HepG2 (cell line): Measurements from ENCODE around the gene PARK7. TPM values are rescaled to one million over a fixed set of nuclear protein-coding genes. Genes with fewer than 3 reads are reported as not detected.

Experiments used
- ATAC-seq: fragments of 200-7000 bp; cut with Tn5 transposase; 3 replicates; pipeline ENCODE4 v1.9.1; 2020; ENCODE audit warnings: mild to moderate bottlenecking, moderate library complexity
- BruUV-seq: library from RNA; stranded (reverse); fragments of 400-500 nt; replicated peaks from 2 replicates; lab custom pipeline; 2021; lab: Mats Ljungman, UMichigan
- CTCF ChIA-PET: fragments of 300-600 bp; formaldehyde crosslinking; extraction: SDS; loops from one replicate; lab custom pipeline; 2021; ENCODE audit warnings: low total read pairs, inconsistent platforms, low intra/inter-chr PET ratio; lab: Yijun Ruan, JAX
- POLR2A ChIA-PET: fragments of 350-600 bp; sonication (Branson Sonifier 250); formaldehyde crosslinking; loops from one replicate; lab custom pipeline; 2020; ENCODE audit warnings: antibody characterized with exemption, inconsistent platforms; lab: Yijun Ruan, JAX
- DNase-seq: peaks from one replicate; pipeline ENCODE4 v3.0.0-alpha.2; 2015; ENCODE audit warnings: low spot score
- FAIRE-seq: peaks from 3 replicates; lab custom pipeline; 2011; peaks lifted over from hg19 to GRCh38; lab: Jason Lieb, UNC
- H2AFZ ChIP-seq: one replicate; pipeline ENCODE4 v1.6.1; 2011; ENCODE audit warnings: low read length, inconsistent platforms
- H3K27ac ChIP-seq: fragments of 300-600 bp; 3 replicates; pipeline ENCODE4 v1.8.0; 2011; ENCODE audit warnings: mixed run types, mild to moderate bottlenecking, mixed read lengths, low read length, inconsistent platforms; ENCODE audit not compliant: insufficient read depth; ENCODE audit errors: extremely low read length
- H3K27me3 ChIP-seq, 2 experiments: fragments of 200-600 bp in 1 of 2; 2 replicates in 1 of 2; 3 replicates in 1 of 2; pipeline versions ENCODE4 v1.6.0 to v1.8.0; 2011; ENCODE audit warnings: low read length in 2 of 2, mild to moderate bottlenecking in 2 of 2, moderate library complexity in 2 of 2, inconsistent platforms in 1 of 2; ENCODE audit not compliant: insufficient read depth in 2 of 2, control insufficient read depth in 1 of 2
- H3K36me3 ChIP-seq, 2 experiments: fragments of 200-600 bp in 1 of 2; replicated peaks in 1 of 2; 2 replicates in 1 of 2; 3 replicates in 1 of 2; pipeline versions ENCODE4 v1.5.1 to v1.8.0; 2011; ENCODE audit warnings: low read length in 2 of 2, inconsistent platforms in 1 of 2; ENCODE audit not compliant: insufficient read depth in 2 of 2, control insufficient read depth in 1 of 2
- H3K4me1 ChIP-seq: 2 replicates; pipeline ENCODE4 v1.5.1; 2012; ENCODE audit warnings: low read length, inconsistent platforms; ENCODE audit not compliant: insufficient read depth
- H3K4me2 ChIP-seq: 2 replicates; pipeline ENCODE4 v1.6.0; 2011; ENCODE audit warnings: low read depth, low read length, inconsistent platforms
- H3K4me3 ChIP-seq, 3 experiments: fragments of 200-600 bp in 1 of 3; sonication (generic), shearing (Covaris generic) in 1 of 3; replicated peaks in 1 of 3; 2 replicates each; pipeline ENCODE4 v1.5.1; 2011 to 2016; ENCODE audit warnings: low read length in 3 of 3, inconsistent platforms in 2 of 3, low read depth in 2 of 3, mild to moderate bottlenecking in 2 of 3, control low read depth in 1 of 3, mixed read lengths in 1 of 3; ENCODE audit not compliant: insufficient read depth in 1 of 3
- H3K79me2 ChIP-seq: one replicate; pipeline ENCODE4 v1.6.1; 2011; ENCODE audit warnings: low read length, inconsistent platforms; ENCODE audit not compliant: insufficient read depth
- H3K9ac ChIP-seq: 2 replicates; pipeline ENCODE4 v1.6.0; 2011; ENCODE audit warnings: mild to moderate bottlenecking, low read depth, low read length, inconsistent platforms; ENCODE audit not compliant: insufficient read depth
- H3K9me3 ChIP-seq: 2 replicates; pipeline ENCODE4 v1.5.1; 2012; ENCODE audit warnings: mild to moderate bottlenecking, low read length
- H4K20me1 ChIP-seq: 2 replicates; pipeline ENCODE4 v1.6.0; 2011; ENCODE audit warnings: inconsistent platforms, mild to moderate bottlenecking, low read length, moderate library complexity; ENCODE audit not compliant: insufficient read depth
- AGO2 ChIP-seq: fragments of 200-400 bp; formaldehyde crosslinking; optimal IDR thresholded peaks from 2 replicates; pipeline ENCODE3; 2017; ENCODE audit warnings: mild to moderate bottlenecking, low read depth, low read length, moderate library complexity
- ARID2 ChIP-seq: sonication (generic); formaldehyde crosslinking; IDR thresholded peaks from 2 replicates; pipeline ENCODE4 v1.8.1; 2022; ENCODE audit warnings: mild to moderate bottlenecking, missing genetic modification reagents, borderline replicate concordance
- CC2D1A ChIP-seq: sonication (generic); formaldehyde crosslinking; IDR thresholded peaks from 2 replicates; pipeline ENCODE4 v1.8.1; 2023; ENCODE audit warnings: mild to moderate bottlenecking, missing genetic modification reagents
- CEBPG ChIP-seq: IDR thresholded peaks from 2 replicates; pipeline ENCODE4 v1.6.1; 2016
- CREBL2 ChIP-seq: sonication (generic); formaldehyde crosslinking; IDR thresholded peaks from 2 replicates; pipeline ENCODE4 v1.8.1; 2023; ENCODE audit warnings: missing genetic modification reagents, mild to moderate bottlenecking, borderline replicate concordance
- GMEB2 ChIP-seq: IDR thresholded peaks from 2 replicates; pipeline ENCODE4 v1.6.1; 2016; ENCODE audit warnings: missing biosample characterization, missing genetic modification reagents, low read depth
- GTF3A ChIP-seq: sonication (generic); formaldehyde crosslinking; conservative IDR thresholded peaks from 2 replicates; pipeline ENCODE4 v1.4.0; 2020; ENCODE audit warnings: mild to moderate bottlenecking, missing genetic modification reagents
- HDAC6 ChIP-seq: fragments of 200-600 bp; sonication (generic); IDR thresholded peaks from 2 replicates; pipeline ENCODE4 v1.7.0; 2017; ENCODE audit warnings: mild to moderate bottlenecking, antibody characterized with exemption, low read length, low read depth
- HMGA1 ChIP-seq: sonication (generic); formaldehyde crosslinking; conservative IDR thresholded peaks from 2 replicates; pipeline ENCODE4 v1.4.0; 2020; ENCODE audit warnings: missing genetic modification reagents
- KLF6 ChIP-seq: IDR thresholded peaks from 2 replicates; pipeline ENCODE4 v1.8.0; 2016; ENCODE audit warnings: missing biosample characterization, missing genetic modification reagents
- NFYB ChIP-seq: sonication (generic); formaldehyde crosslinking; IDR thresholded peaks from 2 replicates; pipeline ENCODE4 v1.4.0; 2020; ENCODE audit warnings: missing genetic modification reagents
- POLR2A ChIP-seq, 2 experiments: IDR thresholded peaks; 2 replicates each; pipeline ENCODE4 v1.6.1; 2011; ENCODE audit warnings: low read depth in 2 of 2, low read length in 2 of 2, mild to moderate bottlenecking in 1 of 2, moderate library complexity in 1 of 2; ENCODE audit not compliant: insufficient read depth in 1 of 2
- POLR2G ChIP-seq: fragments of 200-400 bp; formaldehyde crosslinking; IDR thresholded peaks from 2 replicates; pipeline ENCODE4 v1.6.1; 2018; ENCODE audit warnings: mild to moderate bottlenecking, low read depth, low read length, moderate library complexity
- SPEN ChIP-seq: sonication (generic); formaldehyde crosslinking; IDR thresholded peaks from 2 replicates; pipeline ENCODE4 v1.5.1; 2020; ENCODE audit warnings: low read depth, mild to moderate bottlenecking, missing genetic modification reagents
- SRSF4 ChIP-seq: fragments of 200-400 bp; formaldehyde crosslinking; IDR thresholded peaks from one replicate; pipeline ENCODE4 v1.6.1; 2018; ENCODE audit warnings: mild to moderate bottlenecking, low read depth, low read length, moderate library complexity; ENCODE audit not compliant: poor library complexity, severe bottlenecking
- SSRP1 ChIP-seq: IDR thresholded peaks from 2 replicates; pipeline ENCODE4 v1.6.1; 2016; ENCODE audit warnings: control low read depth
- ZC3H4 ChIP-seq: sonication (generic); formaldehyde crosslinking; IDR thresholded peaks from 2 replicates; pipeline ENCODE4 v1.4.0; 2020; ENCODE audit warnings: missing genetic modification reagents, borderline replicate concordance
- ZNF205 ChIP-seq: IDR thresholded peaks from 2 replicates; pipeline ENCODE4 v1.6.1; 2018; ENCODE audit warnings: missing biosample characterization, missing genetic modification reagents
- ZNF431 ChIP-seq: sonication (generic); formaldehyde crosslinking; IDR thresholded peaks from 2 replicates; pipeline ENCODE4 v1.9.0; 2022; ENCODE audit warnings: missing genetic modification reagents, low read depth, mild to moderate bottlenecking, borderline replicate concordance
- ZNF772 ChIP-seq: sonication (generic); formaldehyde crosslinking; IDR thresholded peaks from 2 replicates; pipeline ENCODE4 v1.5.0; 2020; ENCODE audit warnings: mild to moderate bottlenecking, missing genetic modification reagents
- ZNF841 ChIP-seq: sonication (generic); formaldehyde crosslinking; IDR thresholded peaks from 2 replicates; pipeline ENCODE4 v1.8.1; 2023; ENCODE audit warnings: missing genetic modification reagents, borderline replicate concordance
- WGBS: methylation state at CpG from one replicate; pipeline ENCODE4 v1.1.6; 2017; ENCODE audit warnings: low lambda C conversion rate; 5-methylcytosine and 5-hydroxymethylcytosine counted together
- in situ Hi-C: cut with HindIII; loops from 2 replicates; pipeline ENCODE4 v1.10.0; 2017; ENCODE audit warnings: low pct_unique_long_range_greater_than_20kb; ENCODE audit not compliant: extremely low pct_ligation_motif_present
- intact Hi-C: fragments of 100-400 bp; cut with micrococcal nuclease; formaldehyde crosslinking; loops from one replicate; pipeline ENCODE4 v1.10.0; 2022; ENCODE audit not compliant: unreplicated experiment
- polyA plus RNA-seq, 8 experiments: library from polyadenylated mRNA; depleted of rRNA in 3 of 8; stranded (reverse) in 7 of 8; unstranded in 1 of 8; fragments of >200 nt; fragmentation: Illumina TruSeq in 4 of 8; extraction: Trizol in 4 of 8; gene quantifications; 2 replicates each; pipeline versions ENCODE4 v1.2.1 to v1.2.3, GENCODE V29; 2011 to 2016; ENCODE audit warnings: low read depth in 4 of 8, missing spikeins in 1 of 8, mixed read lengths in 1 of 8; ENCODE audit not compliant: insufficient read depth in 1 of 8
- total RNA-seq, 5 experiments: library from RNA; depleted of rRNA; stranded (reverse); fragments of >200 nt; fragmentation: Illumina TruSeq; extraction: Trizol; gene quantifications; 2 replicates each; pipeline ENCODE4 v1.2.3, GENCODE V29; 2016; ENCODE audit warnings: low read depth in 1 of 5

The PARK7 gene
- total and polyA plus RNA-seq, 2 of the 13 experiments (the other 11 are each of a cell fraction or from before 2014, with no cell fraction given), result 212 to 296 TPM

- TF ChIP-seq ZNF772 (CRISPR knock-in tag) (no peak), ZNF431 (CRISPR knock-in tag) (0 out of 2 replicates have a peak, but pooled peaks have one; percentile 41), ZNF841 (CRISPR knock-in tag) (no peak), ARID2 (CRISPR knock-in tag) (no peak), CEBPG (no peak), HMGA1 (no peak), ZNF205 (no peak)
These were observed 49.5 kb downstream of the PARK7 start (continued) for GRCh38 chr1:8011016-8011415.

GRCh38 chr1:8011923-8012858 lies 50.7 kb downstream of the PARK7 start:
- ChIA-PET POLR2A (interaction anchor here (1.1 to 1.2 kb wide), 2 partner anchors 15 to 139 kb away, joined by 3 to 9 read pairs; partner anchors contain the start of gene ERRFI1), CTCF (no interaction called here)
- H3K36me3 ChIP-seq, result peaks cover 28 to 42% of the 10 kb centered on the region in 2 experiments
- ATAC-seq, result no peak
- H3K4me3 ChIP-seq, result no peak overlapping the region
- 92% methylated on average over 7 of the region's 7 CpGs for WGBS
- H3K27ac ChIP-seq, result no peak overlapping the region
- in situ Hi-C loops (loop anchor here (10.0 kb wide), 1 partner anchor 303 kb away; the partner anchor contains the start of gene SLC45A1), intact Hi-C loops (no loop called here)
- no peak overlapping the region for H3K4me2 ChIP-seq
- no peak overlapping the region for H3K9ac ChIP-seq
- H3K79me2 ChIP-seq, result peaks cover 42% of the 10 kb centered on the region
- DNase-seq, result no peak
- FAIRE-seq, result no peak
- no peak overlapping the region for H2AFZ ChIP-seq
- H4K20me1 ChIP-seq, result peaks cover 87% of the 10 kb centered on the region
- TSS peak; percentile 27 for BruUV-seq
- H3K4me1 ChIP-seq, result peaks cover 51% of the 10 kb centered on the region
- no peaks in the 10 kb centered on the region for H3K9me3 ChIP-seq
- no peaks in the 10 kb centered on the region for H3K27me3 ChIP-seq
- TF ChIP-seq POLR2A (IDR thresholded peaks at IDR 0.05; ENCODE audit: insufficient read depth in 1 of 2, low read depth in 2 of 2, low read length in 2 of 2) (peak in 1 of 2 experiments; percentile 33; a peak in 2 of 4 replicates), HDAC6 (no peak), NFYB (CRISPR knock-in tag) (no peak), POLR2G (peak; percentile 82), SSRP1 (CRISPR knock-in tag) (peak; percentile 97; the same call in 1 of the 2 replicates), SRSF4 (peak; percentile 38), CREBL2 (CRISPR knock-in tag) (no peak), GTF3A (no peak), GMEB2 (CRISPR knock-in tag) (no peak), CC2D1A (no peak), ZC3H4 (CRISPR knock-in tag) (0 out of 2 replicates have a peak, but pooled peaks have one; percentile 37), KLF6 (CRISPR knock-in tag) (0 out of 2 replicates have a peak, but pooled peaks have one; percentile 17), SPEN (peak; percentile 22; the same call in 1 of the 2 replicates), AGO2 (peak; percentile 57)
